Cardiac septum (tissue), 1 donor: ENCODE data around the gene TXK. TPM values are rescaled to one million over a fixed set of nuclear protein-coding genes. Genes with fewer than 3 reads are reported as not detected.

ENCODE experiments used
- DNase-seq: peaks from one replicate; pipeline ENCODE4 v3.0.0-alpha.2; 2020; ENCODE audit warnings: low spot score
- intact Hi-C: fragments of 100-400 bp; cut with DNase I; formaldehyde crosslinking; loops from one replicate; pipeline ENCODE4 v1.14.0; 2022
- total RNA-seq: library from RNA; stranded (reverse); fragmentation: NEBNext Ultra II Directional; extraction: Animal tissue kit (Norgen Biotek cat#: 25700); gene quantifications from one replicate; pipeline ENCODE4 v1.2.1, GENCODE V29; 2021
- donor health status: DM: no; HTN: no; CAD: no.

Gene TXK
- total RNA-seq, 1 donor from 2014 or later = 1.2 TPM

- DNase-seq = no peak
- intact Hi-C loops = no loop called here
Measured at GRCh38 chr4:48069026-48069425, 65.0 kb downstream of the TXK start.

- no peak for DNase-seq
- intact Hi-C loops = no loop called here
Measured at GRCh38 chr4:48068182-48068581, 65.9 kb downstream of the TXK start.

- no peak for DNase-seq
- intact Hi-C loops = no loop called here
Measured at GRCh38 chr4:48067536-48067935, 66.5 kb downstream of the TXK start.

- no peak for DNase-seq
- intact Hi-C loops = no loop called here
Measured at GRCh38 chr4:48065587-48066052, 68.4 kb downstream of the TXK start.

GRCh38 chr4:48064349-48064748 is 69.7 kb downstream of the TXK start:
- no peak for DNase-seq
- intact Hi-C loops = no loop called here

- no peak for DNase-seq
- intact Hi-C loops = no loop called here
Measured at GRCh38 chr4:48058617-48059530, 75.2 kb downstream of the TXK start.

GRCh38 chr4:48051078-48051477 is 83.0 kb downstream of the TXK start:
- intact Hi-C loops = no loop called here
- no peak for DNase-seq

GRCh38 chr4:48049483-48049882 is 84.6 kb downstream of the TXK start:
- no peak for DNase-seq
- intact Hi-C loops = no loop called here

- DNase-seq = no peak
- intact Hi-C loops = no loop called here
Measured at GRCh38 chr4:48047896-48048295, 86.2 kb downstream of the TXK start.

- no peak for DNase-seq
- intact Hi-C loops = no loop called here
Measured at GRCh38 chr4:48047421-48047844, 86.6 kb downstream of the TXK start.

- no peak for DNase-seq
- intact Hi-C loops = no loop called here
Measured at GRCh38 chr4:48046059-48046458, 88.0 kb downstream of the TXK start.

- DNase-seq = no peak
- intact Hi-C loops = no loop called here
Measured at GRCh38 chr4:48044298-48044697, 89.8 kb downstream of the TXK start.

GRCh38 chr4:48043504-48043903 is 90.5 kb downstream of the TXK start:
- DNase-seq = no peak
- intact Hi-C loops = no loop called here

GRCh38 chr4:48042979-48043461 is 91.0 kb downstream of the TXK start:
- DNase-seq = no peak
- intact Hi-C loops = no loop called here

GRCh38 chr4:48041535-48042137 is 92.4 kb downstream of the TXK start:
- DNase-seq = no peak
- intact Hi-C loops = no loop called here

- no peak for DNase-seq
- intact Hi-C loops = no loop called here
Measured at GRCh38 chr4:48039561-48039960, 94.5 kb downstream of the TXK start.

GRCh38 chr4:48038666-48039065 is 95.4 kb downstream of the TXK start:
- intact Hi-C loops = no loop called here
- no peak for DNase-seq

- intact Hi-C loops = no loop called here
Measured at GRCh38 chr4:48037117-48037462, 97.0 kb downstream of the TXK start.

GRCh38 chr4:48035952-48036351 is 98.1 kb downstream of the TXK start:
- intact Hi-C loops = no loop called here
- DNase-seq = no peak

More at GRCh38 chr4:48037117-48037462, 97.0 kb downstream of the TXK start:
- no peak for DNase-seq

- intact Hi-C loops = no loop called here
- DNase-seq = no peak
Measured at GRCh38 chr4:48033825-48034413, 100.1 kb downstream of the TXK start.

GRCh38 chr4:48033412-48033811 is 100.6 kb downstream of the TXK start:
- intact Hi-C loops = no loop called here
- no peak for DNase-seq
